NT2/D1 (cell line): ENCODE data around the gene MACROD1.

ENCODE experiments used
- SUZ12 ChIP-seq: IDR thresholded peaks from 2 replicates; pipeline ENCODE4 v1.6.1; 2011; ENCODE audit not compliant: insufficient read length, insufficient read depth; ENCODE audit errors: extremely low read depth
- YY1 ChIP-seq: IDR thresholded peaks from 2 replicates; pipeline ENCODE4 v1.6.1; 2011; ENCODE audit not compliant: insufficient read length, insufficient read depth
- ZNF274 ChIP-seq: IDR thresholded peaks from 2 replicates; pipeline ENCODE4 v1.6.1; 2011; ENCODE audit warnings: mild to moderate bottlenecking, low read depth, low read length

- TF ChIP-seq SUZ12 (no peak), ZNF274 (no peak), YY1 (no peak)
Observed at GRCh38 chr11:64039012-64039665, 126.8 kb downstream of the MACROD1 start.
